ENCODE results near the gene KIF5C. TPM values are rescaled to one million over a fixed set of nuclear protein-coding genes. Genes with fewer than 3 reads are reported as not detected.
A peak's percentile ranks its signal among the peaks of the same experiment; 100 is the strongest.

KIF5C gene
- total RNA-seq, 1 donor from 2014 or later = 1.3 TPM

DNA sequence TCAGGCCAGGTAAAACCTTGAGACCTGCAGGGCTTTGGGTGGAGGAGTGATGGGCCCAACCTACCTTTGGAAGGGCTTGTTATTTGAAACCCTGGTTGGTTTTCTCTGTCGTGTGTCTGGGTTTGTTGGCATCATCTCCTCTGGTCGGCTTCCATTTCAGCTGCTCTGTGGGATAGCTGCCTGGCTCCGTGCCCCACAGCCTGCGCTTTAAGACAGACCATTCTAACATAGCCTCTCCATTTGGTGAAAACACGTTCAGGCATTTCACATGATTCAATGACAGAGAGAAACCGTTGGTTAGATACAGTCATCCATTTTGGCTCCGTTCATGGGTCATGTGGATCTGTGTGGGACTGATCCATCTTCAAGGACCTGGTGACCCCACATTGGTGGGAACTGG lies 126.5 kb downstream of the KIF5C start:
- Mint-ChIP-seq H3K27me3 (ENCODE audit: low read depth) (no peaks in the 10 kb centered on the region), H3K4me3 (no peak overlapping the region), H3K9me3 (no peaks in the 10 kb centered on the region), H3K27ac (no peak overlapping the region), H3K4me1 (peaks cover 57% of the 10 kb centered on the region), H3K36me3 (no peaks in the 10 kb centered on the region)
- DNase-seq (ENCODE audit: low spot score in 2 of 2, unreplicated experiment in 2 of 2) = no peak
- TF ChIP-seq, protein P1, sequence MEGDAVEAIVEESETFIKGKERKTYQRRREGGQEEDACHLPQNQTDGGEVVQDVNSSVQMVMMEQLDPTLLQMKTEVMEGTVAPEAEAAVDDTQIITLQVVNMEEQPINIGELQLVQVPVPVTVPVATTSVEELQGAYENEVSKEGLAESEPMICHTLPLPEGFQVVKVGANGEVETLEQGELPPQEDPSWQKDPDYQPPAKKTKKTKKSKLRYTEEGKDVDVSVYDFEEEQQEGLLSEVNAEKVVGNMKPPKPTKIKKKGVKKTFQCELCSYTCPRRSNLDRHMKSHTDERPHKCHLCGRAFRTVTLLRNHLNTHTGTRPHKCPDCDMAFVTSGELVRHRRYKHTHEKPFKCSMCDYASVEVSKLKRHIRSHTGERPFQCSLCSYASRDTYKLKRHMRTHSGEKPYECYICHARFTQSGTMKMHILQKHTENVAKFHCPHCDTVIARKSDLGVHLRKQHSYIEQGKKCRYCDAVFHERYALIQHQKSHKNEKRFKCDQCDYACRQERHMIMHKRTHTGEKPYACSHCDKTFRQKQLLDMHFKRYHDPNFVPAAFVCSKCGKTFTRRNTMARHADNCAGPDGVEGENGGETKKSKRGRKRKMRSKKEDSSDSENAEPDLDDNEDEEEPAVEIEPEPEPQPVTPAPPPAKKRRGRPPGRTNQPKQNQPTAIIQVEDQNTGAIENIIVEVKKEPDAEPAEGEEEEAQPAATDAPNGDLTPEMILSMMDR (IDR thresholded peaks at IDR 0.05; ENCODE audit: unreplicated experiment) = no peak

DNA sequence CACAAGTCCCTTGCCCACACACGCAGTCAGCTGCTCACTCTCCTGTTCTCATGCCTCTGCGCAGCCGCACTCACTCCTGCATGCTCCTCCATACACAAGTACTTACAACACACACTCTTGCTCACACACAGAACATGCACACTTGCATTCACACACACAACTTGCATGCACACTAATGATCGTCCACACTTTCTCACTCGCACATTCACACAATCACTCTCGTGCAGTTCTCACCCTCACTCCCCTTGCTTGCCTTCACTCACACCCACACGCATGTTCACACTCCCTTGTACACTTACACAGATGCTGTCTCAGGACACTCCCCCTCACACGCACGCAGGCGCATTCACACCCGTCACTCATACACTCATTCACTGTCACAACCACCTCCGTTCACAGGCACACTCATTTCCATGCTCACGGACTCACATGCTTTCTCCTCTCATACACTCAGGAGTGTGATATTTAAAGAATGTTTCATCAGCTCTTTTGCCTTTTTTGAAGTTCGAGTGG lies 127.4 kb downstream of the KIF5C start:
- Mint-ChIP-seq H3K9me3 (no peaks in the 10 kb centered on the region), H3K36me3 (no peaks in the 10 kb centered on the region), H3K4me3 (no peak overlapping the region), H3K27me3 (ENCODE audit: low read depth) (no peaks in the 10 kb centered on the region), H3K27ac (no peak overlapping the region), H3K4me1 (peaks cover 62% of the 10 kb centered on the region)
- no peak for DNase-seq (ENCODE audit: low spot score in 2 of 2, unreplicated experiment in 2 of 2)
- TF ChIP-seq, protein P1 (IDR thresholded peaks at IDR 0.05; ENCODE audit: unreplicated experiment) = no peak

DNA sequence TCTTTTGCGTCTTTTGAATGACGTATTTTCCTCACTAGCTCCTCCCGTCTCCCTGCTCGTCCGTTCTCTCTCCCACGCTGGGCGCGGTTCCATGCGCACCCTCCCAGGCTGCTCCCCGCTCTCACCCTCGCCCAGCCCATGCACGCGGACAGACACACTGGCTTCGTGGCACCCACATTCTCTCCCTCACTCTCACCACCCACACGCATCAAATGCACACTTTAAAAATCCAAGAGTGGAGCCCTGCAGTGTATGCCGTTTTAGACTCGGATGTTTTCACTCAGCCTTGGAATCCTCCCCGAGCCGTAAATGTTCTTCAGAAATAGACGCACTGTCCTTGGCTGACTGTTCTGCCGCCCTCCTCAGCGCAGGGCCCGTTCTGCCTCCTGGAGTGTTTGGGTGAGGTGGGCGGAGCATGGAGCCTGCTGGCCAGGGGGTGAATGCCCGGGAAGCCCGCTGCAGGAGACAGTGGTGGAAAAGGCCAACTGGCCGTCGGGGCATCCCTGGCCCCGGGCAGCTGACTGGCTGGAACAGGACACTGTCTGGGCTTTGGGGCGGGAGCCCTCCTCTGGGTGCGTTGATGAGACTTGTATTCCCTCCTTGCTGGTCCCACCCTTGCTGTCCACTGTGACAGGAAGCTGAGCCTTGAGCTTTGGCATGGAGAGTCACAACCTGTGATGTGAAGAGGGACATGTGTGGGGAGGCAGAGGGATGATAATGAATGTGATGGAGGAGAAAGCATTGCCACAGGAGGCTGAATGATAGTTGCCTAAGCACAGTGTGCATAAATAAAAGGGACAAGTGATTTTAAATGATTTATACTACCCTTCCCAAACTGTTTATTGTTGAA lies 128.1 kb downstream of the KIF5C start:
- Mint-ChIP-seq H3K27ac (no peak overlapping the region), H3K36me3 (no peaks in the 10 kb centered on the region), H3K4me3 (no peak overlapping the region), H3K27me3 (ENCODE audit: low read depth) (no peaks in the 10 kb centered on the region), H3K9me3 (no peaks in the 10 kb centered on the region), H3K4me1 (peaks cover 56% of the 10 kb centered on the region)
- TF ChIP-seq, protein P1 (IDR thresholded peaks at IDR 0.05; ENCODE audit: unreplicated experiment) = no peak
- no peak for DNase-seq (ENCODE audit: low spot score in 2 of 2, unreplicated experiment in 2 of 2)

DNA sequence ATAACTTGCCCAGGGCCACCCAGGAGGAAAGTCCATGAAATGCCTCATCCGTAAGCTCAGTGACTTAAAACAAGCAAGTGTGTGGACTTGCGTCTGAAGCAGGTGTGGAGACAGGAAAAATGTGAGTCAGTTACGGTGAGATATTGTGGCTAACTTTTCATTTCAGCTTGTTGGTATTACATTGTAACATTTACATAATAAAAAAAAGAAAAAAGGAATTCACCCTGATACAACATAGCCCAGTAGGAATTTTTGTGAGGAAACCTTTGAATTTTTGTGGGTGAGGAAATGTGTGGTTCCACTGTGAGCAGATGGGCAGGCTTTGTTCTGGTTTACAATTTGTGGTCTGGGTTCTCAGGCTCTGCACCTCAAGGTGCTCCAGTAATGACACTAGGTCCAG lies 129.8 kb downstream of the KIF5C start:
- H3K4me3 Mint-ChIP-seq = no peak overlapping the region
- H3K27ac Mint-ChIP-seq = peak overlapping the region; percentile 13

DNA sequence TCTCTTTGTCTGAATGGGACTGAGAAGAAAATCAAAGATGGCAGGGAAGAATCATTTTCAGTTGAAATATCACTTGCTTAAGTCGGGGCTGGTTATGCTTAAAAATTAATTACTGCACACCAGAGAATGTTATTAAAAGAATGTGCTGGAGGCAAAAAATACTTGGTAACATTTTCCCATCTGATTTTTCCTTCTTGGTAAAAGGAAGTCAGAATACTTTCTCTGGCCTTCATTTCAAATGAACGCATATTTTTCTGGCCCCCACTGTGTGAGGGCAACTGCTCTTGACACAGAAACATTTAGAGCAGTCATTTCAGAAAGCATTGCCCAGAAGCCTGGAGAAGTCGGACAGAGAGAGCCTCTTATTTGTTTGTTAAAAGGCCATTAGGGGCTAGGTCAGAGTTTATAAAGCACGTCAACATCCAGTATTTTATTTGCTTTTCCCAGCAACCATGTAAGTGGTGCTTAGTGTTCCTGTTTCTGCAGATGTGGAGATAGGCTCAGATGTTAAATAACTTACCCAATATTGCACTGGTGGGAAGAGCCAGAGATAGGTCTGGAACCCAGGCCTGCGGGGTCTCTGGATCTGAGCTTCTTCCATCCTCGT lies 130.5 kb downstream of the KIF5C start:
- DNase-seq (ENCODE audit: low spot score in 2 of 2, unreplicated experiment in 2 of 2) = no peak
- Mint-ChIP-seq H3K9me3 (no peaks in the 10 kb centered on the region), H3K4me3 (no peak overlapping the region), H3K36me3 (no peaks in the 10 kb centered on the region), H3K4me1 (peaks cover 42% of the 10 kb centered on the region), H3K27me3 (ENCODE audit: low read depth) (no peaks in the 10 kb centered on the region), H3K27ac (peak overlapping the region; percentile 13)
- TF ChIP-seq, protein P1 (IDR thresholded peaks at IDR 0.05; ENCODE audit: unreplicated experiment) = no peak

More for the DNA sequence above, 129.8 kb downstream of the KIF5C start:
- no peaks in the 10 kb centered on the region for H3K36me3 Mint-ChIP-seq
- H3K9me3 Mint-ChIP-seq = no peaks in the 10 kb centered on the region
- no peak for DNase-seq (ENCODE audit: low spot score in 2 of 2, unreplicated experiment in 2 of 2)
- H3K4me1 Mint-ChIP-seq = peaks cover 46% of the 10 kb centered on the region
- H3K27me3 Mint-ChIP-seq (ENCODE audit: low read depth) = no peaks in the 10 kb centered on the region
- TF ChIP-seq, protein P1 (IDR thresholded peaks at IDR 0.05; ENCODE audit: unreplicated experiment) = no peak

Measured in mesothelial cell of epicardium (in vitro differentiated cells).